ENCODE measurements around the gene PAM. TPM values are rescaled to one million over a fixed set of nuclear protein-coding genes. Genes with fewer than 3 reads are reported as not detected.

PAM gene
- total and polyA plus RNA-seq, 2 of the 8 experiments (the other 6 are each of a cell fraction or from before 2014, with no cell fraction given) = 30.4 to 67.8 TPM

GRCh38 chr5:102794677-102795331 lies 39.7 kb downstream of the PAM start:
- CTCF ChIA-PET (ENCODE audit: partially characterized antibody) = interaction anchor here (0.9 to 1.3 kb wide), 3 partner anchors 14 to 113 kb away, joined by 3 to 4 read pairs (median 4); no protein-coding TSS in a partner anchor

More at GRCh38 chr5:102794677-102795331, 39.7 kb downstream of the PAM start:
- Histone ChIP-seq H3K23ac (ENCODE audit: insufficient read length) (no peak overlapping the region), H3K79me1 (ENCODE audit: low read depth, low read length) (no peaks in the 10 kb centered on the region), H3K14ac (ENCODE audit: insufficient read length) (no peak overlapping the region), H3K4ac (replicated peaks; ENCODE audit: insufficient read length, low read depth, low read length) (no peak overlapping the region), H2BK20ac (ENCODE audit: low read length) (no peak overlapping the region), H2BK120ac (replicated peaks; ENCODE audit: low read depth, low read length) (no peak overlapping the region), H3K23me2 (ENCODE audit: low read depth, low read length) (no peaks in the 10 kb centered on the region), H2BK15ac (ENCODE audit: low read length) (no peak overlapping the region), H3K18ac (ENCODE audit: extremely low read depth, low read length) (no peak overlapping the region), H2BK5ac (ENCODE audit: low read depth, low read length) (no peak overlapping the region), H3K27me3 (replicated peaks in 1 of 4; ENCODE audit: control insufficient read depth in 3 of 4, extremely low read depth in 1 of 4, insufficient read depth in 3 of 4, low read length in 3 of 4) (no peaks in the 10 kb centered on the region), H3K36me3 (ENCODE audit: control insufficient read depth in 2 of 4, insufficient read depth in 4 of 4, low read length in 3 of 4) (no peaks in the 10 kb centered on the region), H2BK12ac (ENCODE audit: low read depth, low read length) (no peak overlapping the region), H4K20me1 (replicated peaks in 1 of 2; ENCODE audit: control insufficient read depth in 1 of 2, insufficient read depth in 2 of 2, low read length in 2 of 2) (no peaks in the 10 kb centered on the region), H2AFZ (ENCODE audit: low read length) (no peak overlapping the region), H4K8ac (ENCODE audit: extremely low read depth, insufficient read depth, low read length) (no peak overlapping the region), H3K4me3 (ENCODE audit: extremely low read depth in 1 of 4, insufficient read depth in 2 of 4, low read depth in 3 of 4, low read length in 4 of 4) (no peak overlapping the region), H2AK5ac (ENCODE audit: low read depth, low read length) (no peak overlapping the region), H3K79me2 (ENCODE audit: control insufficient read depth in 1 of 2, insufficient read depth in 2 of 2, low read length in 2 of 2) (0 out of 4 replicates have a peak, but pooled peaks cover 0 to 12% of the 10 kb centered on the region in 2 experiments), H3K27ac (ENCODE audit: low read depth, low read length) (no peak overlapping the region), H4K5ac (ENCODE audit: insufficient read length, low read depth, low read length) (no peak overlapping the region), H3K9ac (replicated peaks in 1 of 4; ENCODE audit: extremely low read depth in 1 of 4, low read depth in 3 of 4, low read length in 3 of 4) (no peak overlapping the region), H3K4me2 (ENCODE audit: insufficient read depth in 1 of 2, low read depth in 2 of 2, low read length in 2 of 2) (0 out of 4 replicates have a peak overlapping the region, but pooled peaks of 1 of the 2 experiments have one; percentile 35), H3K4me1 (replicated peaks in 1 of 4; ENCODE audit: control insufficient read depth in 3 of 4, insufficient read depth in 4 of 4, low read length in 3 of 4) (peaks cover 0 to 29% (median 4%) of the 10 kb centered on the region in 4 experiments; a peak in 6 of 7 replicates), H4K91ac (replicated peaks; ENCODE audit: insufficient read length, low read length) (no peak overlapping the region), H3K56ac (replicated peaks; ENCODE audit: insufficient read length, low read depth, low read length) (no peak overlapping the region), H3K9me3 (ENCODE audit: insufficient read depth in 2 of 2, low read depth in 1 of 2, low read length in 1 of 2) (no peaks in the 10 kb centered on the region)
- POLR2A ChIA-PET (ENCODE audit: partially characterized antibody) = interaction anchor here (1.2 kb wide), 1 partner anchor 10 kb away, joined by 3 read pairs; no protein-coding TSS in a partner anchor
- TF ChIP-seq HDAC2 (IDR thresholded peaks at IDR 0.05; ENCODE audit: borderline replicate concordance in 1 of 2, low read depth in 2 of 2, low read length in 2 of 2) (no peak), SUZ12 (IDR thresholded peaks at IDR 0.05; ENCODE audit: low read length) (no peak), TCF12 (IDR thresholded peaks at IDR 0.05; ENCODE audit: low read depth, low read length) (0 out of 2 replicates have a peak, but pooled peaks have one; percentile 61), CHD2 (IDR thresholded peaks at IDR 0.05; ENCODE audit: low read length) (no peak), TAF1 (IDR thresholded peaks at IDR 0.05; ENCODE audit: low read depth, low read length) (0 out of 2 replicates have a peak, but pooled peaks have one; percentile 19), USF2 (IDR thresholded peaks at IDR 0.05; ENCODE audit: low read length) (no peak)
- 42% methylated on average over 3 of the region's 3 CpGs; no CpG with 5 or more reads in 1 of the 2 experiments for WGBS, 2 experiments (ENCODE audit: extremely low coverage in 1 of 2, insufficient coverage in 1 of 2, insufficient read length in 1 of 2, insufficient replicate concordance in 2 of 2, low coverage in 1 of 2, low lambda C conversion rate in 2 of 2, missing lambda C conversion rate in 1 of 2)
- DNase-seq (ENCODE audit: low read depth in 1 of 2, low spot score in 2 of 2) (peak in 1 of 2 experiments; percentile 43), FAIRE-seq (no peak)

All from H1 (cell line).